Activated T-helper 2 cell treated with anti-CD3 and anti-CD28 coated beads, Interferon-gamma antibody, Interleukin-2, Interleukin-4, amounts not matched to agents 10 μg/mL and 5 μg/mL and 100 μg/mL, durations not matched to agents 14 hours and 24 hours and 36 hours (primary cell): ENCODE data around the gene CCN5. TPM values are rescaled to one million over a fixed set of nuclear protein-coding genes. Genes with fewer than 3 reads are reported as not detected.
A peak's percentile ranks its signal among the peaks of the same experiment; 100 is the strongest.
"Not testable (repeated sequence)": the region's sequence is repeated elsewhere in the genome, so short reads cannot be mapped to it uniquely, and the experiment has no call there.

Experiments
- DNase-seq: peaks from one replicate; pipeline ENCODE4 v3.0.0; 2021; ENCODE audit warnings: low spot score
- H3K27ac Mint-ChIP-seq: one replicate; pipeline ENCODE4 v1.8.0; 2021; ENCODE audit warnings: mixed read lengths
- H3K27me3 Mint-ChIP-seq: one replicate; pipeline ENCODE4 v1.8.0; 2021; ENCODE audit warnings: low read depth, mixed read lengths
- H3K36me3 Mint-ChIP-seq: one replicate; pipeline ENCODE4 v1.8.0; 2021; ENCODE audit warnings: low read depth, mixed read lengths
- H3K4me1 Mint-ChIP-seq: one replicate; pipeline ENCODE4 v1.8.0; 2021; ENCODE audit warnings: low read depth, mixed read lengths
- H3K4me3 Mint-ChIP-seq: one replicate; pipeline ENCODE4 v1.8.0; 2021; ENCODE audit warnings: low read depth, mild to moderate bottlenecking, moderate library complexity, mixed read lengths
- H3K9me3 Mint-ChIP-seq: one replicate; pipeline ENCODE4 v1.8.0; 2021; ENCODE audit warnings: mixed read lengths
- intact Hi-C: fragments of 100-400 bp; cut with micrococcal nuclease; formaldehyde crosslinking; loops from one replicate; pipeline ENCODE4 v1.15.1; 2023
- total RNA-seq: library from RNA; stranded (reverse); gene quantifications from 2 replicates; pipeline ENCODE4 v1.2.3, GENCODE V29; 2022

CCN5 gene
- not detected in 2 replicates for total RNA-seq

- Mint-ChIP-seq H3K36me3 (no peaks in the 10 kb centered on the region), H3K4me1 (no peaks in the 10 kb centered on the region), H3K4me3 (no peak within 1 kb of the TSS), H3K27ac (no peak within 1 kb of the TSS), H3K27me3 (peaks cover 4% of the 10 kb centered on the region), H3K9me3 (no peaks in the 10 kb centered on the region)
- DNase-seq = no peak
- intact Hi-C loops = no loop called here
These were observed at the start of gene CCN5 for GRCh38 chr20:44714701-44715498. CCN5 (plus strand) TSS chr20:44715369; CDS start chr20:44715391, 22 bp downstream.

- no peaks in the 10 kb centered on the region for H3K36me3 Mint-ChIP-seq
These were observed 49.1 kb upstream of the CCN5 start for GRCh38 chr20:44666066-44666465.

GRCh38 chr20:44670851-44671250 lies 44.3 kb upstream of the CCN5 start:
- peak overlapping the region; percentile 67 for H3K4me3 Mint-ChIP-seq
- intact Hi-C loops, H3K36me3 Mint-ChIP-seq, H3K27ac Mint-ChIP-seq, DNase-seq, H3K27me3 Mint-ChIP-seq, H3K9me3 Mint-ChIP-seq: not testable (repeated sequence)
- H3K4me1 Mint-ChIP-seq = peaks cover 27% of the 10 kb centered on the region

More at GRCh38 chr20:44666066-44666465, 49.1 kb upstream of the CCN5 start:
- H3K27ac Mint-ChIP-seq = no peak overlapping the region
- no peak for DNase-seq
- peaks cover 17% of the 10 kb centered on the region for H3K4me1 Mint-ChIP-seq
- H3K4me3 Mint-ChIP-seq = no peak overlapping the region
- H3K27me3 Mint-ChIP-seq = peaks cover 1% of the 10 kb centered on the region
- intact Hi-C loops = no loop called here
- no peaks in the 10 kb centered on the region for H3K9me3 Mint-ChIP-seq

- intact Hi-C loops, H3K27me3 Mint-ChIP-seq, H3K36me3 Mint-ChIP-seq, H3K9me3 Mint-ChIP-seq: not testable (repeated sequence)
- Mint-ChIP-seq H3K4me3 (peak overlapping the region; percentile 67), H3K4me1 (peaks cover 27% of the 10 kb centered on the region), H3K27ac (peak overlapping the region; percentile 28)
- peak; percentile 62 for DNase-seq
These were observed 43.6 kb upstream of the CCN5 start for GRCh38 chr20:44671541-44671940.

- H3K36me3 Mint-ChIP-seq, intact Hi-C loops, H3K9me3 Mint-ChIP-seq, H3K27ac Mint-ChIP-seq, H3K27me3 Mint-ChIP-seq, DNase-seq, H3K4me3 Mint-ChIP-seq: not testable (repeated sequence)
- peaks cover 27% of the 10 kb centered on the region for H3K4me1 Mint-ChIP-seq
These were observed 42.8 kb upstream of the CCN5 start for GRCh38 chr20:44672318-44672902.

GRCh38 chr20:44678242-44678641 lies 36.9 kb upstream of the CCN5 start:
- Mint-ChIP-seq H3K27me3 (no peaks in the 10 kb centered on the region), H3K36me3 (no peaks in the 10 kb centered on the region), H3K27ac (no peak overlapping the region), H3K4me1 (no peaks in the 10 kb centered on the region), H3K9me3 (no peaks in the 10 kb centered on the region), H3K4me3 (no peak overlapping the region)
- DNase-seq = no peak
- intact Hi-C loops = no loop called here

- no peaks in the 10 kb centered on the region for H3K9me3 Mint-ChIP-seq
- no peaks in the 10 kb centered on the region for H3K4me1 Mint-ChIP-seq
- DNase-seq = no peak
- intact Hi-C loops = no loop called here
- no peaks in the 10 kb centered on the region for H3K27me3 Mint-ChIP-seq
- no peaks in the 10 kb centered on the region for H3K36me3 Mint-ChIP-seq
- H3K4me3 Mint-ChIP-seq = no peak overlapping the region
- no peak overlapping the region for H3K27ac Mint-ChIP-seq
These were observed 36.1 kb upstream of the CCN5 start for GRCh38 chr20:44678990-44679611.

- DNase-seq = no peak
- H3K27me3 Mint-ChIP-seq = peaks cover 2% of the 10 kb centered on the region
- no peaks in the 10 kb centered on the region for H3K36me3 Mint-ChIP-seq
- no peak overlapping the region for H3K27ac Mint-ChIP-seq
- H3K9me3 Mint-ChIP-seq = no peaks in the 10 kb centered on the region
- intact Hi-C loops = loop anchor here (5.0 kb wide), 1 partner anchor 40 kb away; no protein-coding TSS in a partner anchor
- H3K4me3 Mint-ChIP-seq = no peak overlapping the region
- H3K4me1 Mint-ChIP-seq = peaks cover 5% of the 10 kb centered on the region
These were observed 33.2 kb upstream of the CCN5 start for GRCh38 chr20:44681796-44682566.

GRCh38 chr20:44683263-44684046 lies 31.7 kb upstream of the CCN5 start:
- no peak overlapping the region for H3K27ac Mint-ChIP-seq
- intact Hi-C loops = loop anchor here (5.0 kb wide), 1 partner anchor 41 kb away; no protein-coding TSS in a partner anchor

GRCh38 chr20:44684047-44684967 lies 30.9 kb upstream of the CCN5 start:
- Mint-ChIP-seq H3K9me3 (no peaks in the 10 kb centered on the region), H3K36me3 (no peaks in the 10 kb centered on the region), H3K4me1 (peaks cover 5% of the 10 kb centered on the region), H3K27ac (no peak overlapping the region), H3K4me3 (no peak overlapping the region), H3K27me3 (peaks cover 5% of the 10 kb centered on the region)
- DNase-seq = no peak
- intact Hi-C loops = loop anchor here (5.0 kb wide), 1 partner anchor 42 kb away; no protein-coding TSS in a partner anchor

More at GRCh38 chr20:44683263-44684046, 31.7 kb upstream of the CCN5 start:
- DNase-seq = peak; percentile 28
- Mint-ChIP-seq H3K9me3 (no peaks in the 10 kb centered on the region), H3K4me3 (no peak overlapping the region), H3K36me3 (no peaks in the 10 kb centered on the region), H3K4me1 (peaks cover 5% of the 10 kb centered on the region), H3K27me3 (peaks cover 5% of the 10 kb centered on the region)

- Mint-ChIP-seq H3K36me3 (no peaks in the 10 kb centered on the region), H3K4me3 (no peak overlapping the region), H3K9me3 (peaks cover 8% of the 10 kb centered on the region), H3K4me1 (peaks cover 5% of the 10 kb centered on the region), H3K27ac (no peak overlapping the region), H3K27me3 (peaks cover 6% of the 10 kb centered on the region)
- DNase-seq = no peak
- intact Hi-C loops = no loop called here
These were observed 28.2 kb upstream of the CCN5 start for GRCh38 chr20:44686934-44687333.
